Thyroid gland (tissue), 4 donors: ENCODE data around the gene HSH2D. TPM values are rescaled to one million over a fixed set of nuclear protein-coding genes. Genes with fewer than 3 reads are reported as not detected.

Experiments
- DNase-seq, 2 donors: peaks; one replicate each; pipeline ENCODE4 v3.0.0-alpha.2; 2019
- H3K27ac ChIP-seq, 3 donors: fragments of 200-600 bp; sonication (generic); 1 replicate in 2 of 3; 2 replicates in 1 of 3; pipeline ENCODE4 v1.5.1; 2016 to 2019; ENCODE audit warnings: mild to moderate bottlenecking in 1 of 3, moderate library complexity in 1 of 3
- H3K27me3 ChIP-seq: fragments of 200-600 bp; sonication (generic); one replicate; pipeline ENCODE4 v1.5.1; 2019
- H3K36me3 ChIP-seq, 2 donors: fragments of 200-600 bp; sonication (generic); one replicate each; pipeline ENCODE4 v1.5.1; 2016 to 2019
- H3K4me1 ChIP-seq, 2 donors: fragments of 200-600 bp; sonication (generic); one replicate each; pipeline ENCODE4 v1.5.1; 2017 to 2019
- H3K4me3 ChIP-seq, 3 donors: fragments of 200-600 bp; sonication (generic); replicated peaks in 1 of 3; 1 replicate in 2 of 3; 2 replicates in 1 of 3; pipeline ENCODE4 v1.5.1; 2016; ENCODE audit warnings: mild to moderate bottlenecking in 1 of 3
- H3K9me3 ChIP-seq: fragments of 200-600 bp; sonication (generic); one replicate; pipeline ENCODE4 v1.5.1; 2017
- CTCF ChIP-seq, 6 experiments: fragments of 200-600 bp in 3 of 6; fragments of 450-650 bp in 3 of 6; sonication (generic) in 3 of 6; IDR thresholded peaks; one replicate each; pipeline ENCODE4 v1.5.1; 2016 to 2019; ENCODE audit warnings: antibody characterized with exemption in 6 of 6, mild to moderate bottlenecking in 2 of 6, inconsistent platforms in 1 of 6, moderate library complexity in 1 of 6
- POLR2A ChIP-seq, 2 donors: fragments of 450-650 bp; IDR thresholded peaks; one replicate each; pipeline ENCODE4 v1.6.1; 2017; ENCODE audit warnings: antibody characterized with exemption in 2 of 2, mild to moderate bottlenecking in 2 of 2, moderate library complexity in 1 of 2
- WGBS, 2 donors: methylation state at CpG; one replicate each; pipeline ENCODE4 v1.1.5; 2017; 5-methylcytosine and 5-hydroxymethylcytosine counted together
- intact Hi-C: fragments of 100-400 bp; cut with DNase I; formaldehyde crosslinking; loops from one replicate; pipeline ENCODE4 v1.15.1; 2023
- total RNA-seq, 4 donors: library from RNA; depleted of rRNA; stranded (reverse); fragments of >200 nt; gene quantifications; one replicate each; pipeline ENCODE4 v1.2.3, GENCODE V29; 2016

Gene HSH2D
- total RNA-seq, 4 donors from 2014 or later, result 0.94 to 4.6 (median 2.5) TPM

GRCh38 chr19:16156904-16157303 lies 13.4 kb downstream of the HSH2D start:
- no peaks in the 10 kb centered on the region for H3K9me3 ChIP-seq
- H3K27ac ChIP-seq, result no peak overlapping the region
- no peak for DNase-seq
- no peak overlapping the region for H3K4me3 ChIP-seq
- WGBS, 2 donors, result 77 to 78% methylated on average over 6 of the region's 6 CpGs
- TF ChIP-seq CTCF (IDR thresholded peaks at IDR 0.05) (no peak), POLR2A (IDR thresholded peaks at IDR 0.05) (no peak)
- no peaks in the 10 kb centered on the region for H3K4me1 ChIP-seq
- no peaks in the 10 kb centered on the region for H3K36me3 ChIP-seq
- no peaks in the 10 kb centered on the region for H3K27me3 ChIP-seq
- intact Hi-C loops, result no loop called here

- intact Hi-C loops, result no loop called here
- H3K4me3 ChIP-seq, result no peak overlapping the region
- no peak overlapping the region for H3K27ac ChIP-seq
- H3K9me3 ChIP-seq, result no peaks in the 10 kb centered on the region
- no peaks in the 10 kb centered on the region for H3K4me1 ChIP-seq
- DNase-seq, result no peak
- no peaks in the 10 kb centered on the region for H3K27me3 ChIP-seq
- TF ChIP-seq CTCF (IDR thresholded peaks at IDR 0.05), result no peak
- TF ChIP-seq POLR2A (IDR thresholded peaks at IDR 0.05), result no peak
- H3K36me3 ChIP-seq, result no peaks in the 10 kb centered on the region
- whole genome bisulfite sequencing, 2 donors, result 78 to 90% methylated on average over 6 to 7 of the region's 10 CpGs
Observed at GRCh38 chr19:16157601-16158000, 14.1 kb downstream of the HSH2D start.

GRCh38 chr19:16159655-16160054 lies 16.2 kb downstream of the HSH2D start:
- Histone ChIP-seq H3K9me3 (no peaks in the 10 kb centered on the region), H3K4me3 (no peak overlapping the region), H3K36me3 (no peaks in the 10 kb centered on the region), H3K27me3 (no peaks in the 10 kb centered on the region), H3K27ac (no peak overlapping the region), H3K4me1 (no peaks in the 10 kb centered on the region)
- 80 to 88% methylated on average over 5 of the region's 5 CpGs for WGBS, 2 donors
- TF ChIP-seq POLR2A (IDR thresholded peaks at IDR 0.05), result no peak
- TF ChIP-seq CTCF (IDR thresholded peaks at IDR 0.05), result no peak
- intact Hi-C loops, result no loop called here
- DNase-seq, result no peak

- TF ChIP-seq CTCF (IDR thresholded peaks at IDR 0.05) (no peak), POLR2A (IDR thresholded peaks at IDR 0.05) (no peak)
- no peak for DNase-seq
- intact Hi-C loops, result no loop called here
- no peaks in the 10 kb centered on the region for H3K36me3 ChIP-seq
- H3K4me1 ChIP-seq, result no peaks in the 10 kb centered on the region
- H3K9me3 ChIP-seq, result no peaks in the 10 kb centered on the region
- no peak overlapping the region for H3K27ac ChIP-seq
- H3K4me3 ChIP-seq, result no peak overlapping the region
- no peaks in the 10 kb centered on the region for H3K27me3 ChIP-seq
- WGBS, 2 donors, result 53 to 84% methylated on average over 4 to 6 of the region's 6 CpGs
Observed at GRCh38 chr19:16160445-16160942, 17.0 kb downstream of the HSH2D start.

GRCh38 chr19:16160943-16161560 lies 17.6 kb downstream of the HSH2D start:
- intact Hi-C loops, result no loop called here
- Histone ChIP-seq H3K27me3 (no peaks in the 10 kb centered on the region), H3K4me1 (no peaks in the 10 kb centered on the region), H3K9me3 (no peaks in the 10 kb centered on the region), H3K27ac (no peak overlapping the region), H3K4me3 (no peak overlapping the region), H3K36me3 (no peaks in the 10 kb centered on the region)
- DNase-seq, result no peak
- 76 to 82% methylated on average over 13 to 14 of the region's 14 CpGs for WGBS, 2 donors
- TF ChIP-seq POLR2A (IDR thresholded peaks at IDR 0.05) (no peak), CTCF (IDR thresholded peaks at IDR 0.05) (no peak)
